Smooth muscle cell (in vitro differentiated cells): ENCODE measurements around the gene PNN. TPM values are rescaled to one million over a fixed set of nuclear protein-coding genes. Genes with fewer than 3 reads are reported as not detected.
A peak's percentile ranks its signal among the peaks of the same experiment; 100 is the strongest.

Experiments
- DNase-seq: peaks from one replicate; lab custom pipeline; 2025; ENCODE audit not compliant: unreplicated experiment; lab: John Stamatoyannopoulos, UW
- H2AFZ ChIP-seq: fragments of 200-600 bp; sonication (generic); 2 replicates; pipeline ENCODE4 v1.6.0; 2016; ENCODE audit warnings: antibody characterized with exemption, low read depth, mild to moderate bottlenecking
- H3F3A ChIP-seq: fragments of 200-600 bp; sonication (generic); 2 replicates; pipeline ENCODE4 v1.6.0; 2017; ENCODE audit warnings: antibody characterized with exemption, low read depth
- H3K27ac ChIP-seq: fragments of 200-600 bp; sonication (generic); 2 replicates; pipeline ENCODE4 v1.5.1; 2016; ENCODE audit warnings: low read depth, mild to moderate bottlenecking
- H3K27me3 ChIP-seq: fragments of 200-600 bp; sonication (generic); 2 replicates; pipeline ENCODE4 v1.6.1; 2016; ENCODE audit warnings: low read depth, mild to moderate bottlenecking
- H3K36me3 ChIP-seq: fragments of 200-600 bp; sonication (generic); 2 replicates; pipeline ENCODE4 v1.5.1; 2016; ENCODE audit warnings: low read depth
- H3K4me1 ChIP-seq: fragments of 200-600 bp; sonication (generic); 2 replicates; pipeline ENCODE4 v1.5.1; 2016; ENCODE audit warnings: low read depth
- H3K4me2 ChIP-seq: fragments of 200-600 bp; sonication (generic); 2 replicates; pipeline ENCODE4 v1.6.0; 2016; ENCODE audit warnings: mild to moderate bottlenecking
- H3K4me3 ChIP-seq: fragments of 200-600 bp; sonication (generic); 2 replicates; pipeline ENCODE4 v1.5.1; 2016; ENCODE audit warnings: mild to moderate bottlenecking
- H3K79me2 ChIP-seq: fragments of 200-600 bp; sonication (generic); 2 replicates; pipeline ENCODE4 v1.6.0; 2016; ENCODE audit warnings: low read depth, mild to moderate bottlenecking
- H3K9ac ChIP-seq: fragments of 200-600 bp; sonication (generic); 2 replicates; pipeline ENCODE4 v1.6.0; 2016; ENCODE audit warnings: low read depth
- H3K9me3 ChIP-seq: fragments of 200-600 bp; sonication (generic); replicated peaks from 2 replicates; pipeline ENCODE4 v1.5.1; 2016; ENCODE audit warnings: low read depth
- H4K20me1 ChIP-seq: fragments of 200-600 bp; sonication (generic); 2 replicates; pipeline ENCODE4 v1.6.0; 2016; ENCODE audit warnings: low read depth
- CTCF ChIP-seq: fragments of 200-600 bp; sonication (generic); IDR thresholded peaks from 2 replicates; pipeline ENCODE4 v1.5.1; 2017; ENCODE audit warnings: borderline replicate concordance, mild to moderate bottlenecking, antibody characterized with exemption; ENCODE audit not compliant: insufficient read depth, poor library complexity, severe bottlenecking
- WGBS: methylation state at CpG from one replicate; pipeline ENCODE4 v1.1.7; 2016; ENCODE audit warnings: low lambda C conversion rate; 5-methylcytosine and 5-hydroxymethylcytosine counted together
- polyA plus RNA-seq: library from polyadenylated mRNA; unstranded; fragments of >200 nt; fragmentation: Nextera tagmentation; extraction: Ambion mirVana; gene quantifications from 2 replicates; pipeline ENCODE4 v1.2.1, GENCODE V29; 2016
- total RNA-seq: library from RNA; depleted of rRNA; stranded (reverse); fragments of >200 nt; gene quantifications from 2 replicates; pipeline ENCODE4 v1.2.3, GENCODE V29; 2014

Gene PNN
- total and polyA plus RNA-seq, 2 experiments from 2014 or later = 26.0 to 30.7 TPM

DNA sequence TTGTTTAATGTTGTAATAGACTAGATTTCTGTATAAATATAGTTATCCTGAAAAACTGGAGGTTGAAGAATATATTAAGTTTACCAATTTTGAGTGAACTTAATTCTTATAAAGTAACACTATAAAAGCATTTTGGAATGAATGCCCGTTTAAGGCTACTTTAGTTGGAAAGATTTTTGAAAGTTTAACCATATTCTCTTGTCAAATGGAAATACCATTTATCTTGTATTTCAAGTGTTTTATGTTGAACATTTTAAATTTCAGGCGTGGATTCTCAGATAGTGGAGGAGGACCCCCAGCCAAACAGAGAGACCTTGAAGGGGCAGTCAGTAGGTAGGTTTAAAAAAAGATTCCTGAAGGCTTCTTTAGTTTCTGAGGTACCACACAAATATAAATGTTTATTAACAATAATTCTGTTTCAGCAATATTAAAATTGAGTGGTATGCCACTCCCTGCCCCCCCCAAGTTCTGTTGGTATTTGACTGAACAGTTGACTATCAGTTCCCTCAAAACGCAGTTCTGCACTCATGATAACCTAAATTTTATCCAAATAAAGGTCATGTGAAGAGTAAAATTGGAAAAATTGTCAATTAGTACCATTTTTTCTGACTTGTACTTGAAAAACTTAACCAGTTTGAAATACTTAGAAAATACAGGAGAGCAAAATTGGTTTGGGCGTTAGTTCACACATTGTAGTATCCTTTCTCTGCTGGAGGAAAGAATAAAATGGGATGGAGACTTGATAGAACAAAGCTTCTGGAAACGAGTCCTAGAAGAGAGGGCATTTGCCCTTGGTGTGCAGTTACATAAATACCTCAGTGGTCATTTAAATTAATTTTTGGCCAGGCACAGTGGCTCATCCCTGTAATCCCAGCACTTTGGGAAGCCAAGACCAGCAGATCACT is 1.5 kb downstream of the PNN start:
- DNase-seq = no peak
- Histone ChIP-seq H3K4me3 (peak overlapping the region; percentile 99), H3K36me3 (peaks cover 41% of the 10 kb centered on the region), H3K27ac (peak overlapping the region; percentile 89), H3K4me2 (peak overlapping the region; percentile 98), H3K4me1 (peaks cover 15% of the 10 kb centered on the region), H2AFZ (no peak overlapping the region), H3K79me2 (peaks cover 55% of the 10 kb centered on the region), H3K9me3 (no peaks in the 10 kb centered on the region), H3K27me3 (no peaks in the 10 kb centered on the region), H4K20me1 (peaks cover 55% of the 10 kb centered on the region), H3K9ac (peak overlapping the region; percentile 98), H3F3A (peaks cover 28% of the 10 kb centered on the region)
- TF ChIP-seq CTCF = no peak
- whole genome bisulfite sequencing = 79% methylated on average over 5 of the region's 5 CpGs

GRCh38 chr14:39177168-39177545 is 2.1 kb downstream of the PNN start:
- Histone ChIP-seq H3K4me1 (peaks cover 15% of the 10 kb centered on the region), H3K36me3 (peaks cover 48% of the 10 kb centered on the region), H3K27me3 (no peaks in the 10 kb centered on the region), H3K9me3 (no peaks in the 10 kb centered on the region), H3K79me2 (peaks cover 55% of the 10 kb centered on the region), H3K4me3 (no peak overlapping the region), H3K9ac (peak overlapping the region; percentile 9), H3K27ac (peak overlapping the region; percentile 36), H4K20me1 (peaks cover 62% of the 10 kb centered on the region), H2AFZ (no peak overlapping the region), H3K4me2 (peak overlapping the region; percentile 98), H3F3A (peaks cover 35% of the 10 kb centered on the region)
- TF ChIP-seq CTCF = no peak
- WGBS = 98% methylated on average over 9 of the region's 9 CpGs
- DNase-seq = no peak

DNA sequence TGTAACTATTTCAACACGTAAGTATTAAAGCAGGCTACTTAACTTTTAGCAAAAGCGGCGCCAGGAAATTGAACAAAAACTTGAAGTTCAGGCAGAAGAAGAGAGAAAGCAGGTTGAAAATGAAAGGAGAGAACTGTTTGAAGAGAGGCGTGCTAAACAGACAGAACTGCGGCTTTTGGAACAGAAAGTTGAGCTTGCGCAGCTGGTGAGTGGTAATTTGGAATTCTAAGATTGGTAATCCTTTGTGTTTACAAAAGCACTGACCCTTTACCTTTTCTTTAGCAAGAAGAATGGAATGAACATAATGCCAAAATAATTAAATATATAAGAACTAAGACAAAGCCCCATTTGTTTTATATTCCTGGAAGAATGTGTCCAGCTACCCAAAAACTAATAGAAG is 4.0 kb downstream of the PNN start:
- peaks cover 55% of the 10 kb centered on the region for H3K79me2 ChIP-seq
- DNase-seq = no peak
- no peak overlapping the region for H2AFZ ChIP-seq
- no peak overlapping the region for H3K4me2 ChIP-seq
- H3K4me1 ChIP-seq = peaks cover 15% of the 10 kb centered on the region
- no peak overlapping the region for H3K9ac ChIP-seq
- H3K9me3 ChIP-seq = no peaks in the 10 kb centered on the region
- H4K20me1 ChIP-seq = peaks cover 76% of the 10 kb centered on the region
- H3K27ac ChIP-seq = no peak overlapping the region
- H3K4me3 ChIP-seq = no peak overlapping the region
- 99% methylated on average over 6 of the region's 6 CpGs for WGBS
- no peaks in the 10 kb centered on the region for H3K27me3 ChIP-seq
- TF ChIP-seq CTCF = no peak
- H3F3A ChIP-seq = peaks cover 48% of the 10 kb centered on the region
- H3K36me3 ChIP-seq = peaks cover 60% of the 10 kb centered on the region
